ENCODE data around the gene S100A3. TPM values are rescaled to one million over a fixed set of nuclear protein-coding genes. Genes with fewer than 3 reads are reported as not detected.
A peak's percentile ranks its signal among the peaks of the same experiment; 100 is the strongest.
"Not testable (repeated sequence)": the region's sequence is repeated elsewhere in the genome, so short reads cannot be mapped to it uniquely, and the experiment has no call there.

The S100A3 gene
- total and polyA plus RNA-seq, 4 donors = 3.0 to 8.0 (median 6.0) TPM

DNA sequence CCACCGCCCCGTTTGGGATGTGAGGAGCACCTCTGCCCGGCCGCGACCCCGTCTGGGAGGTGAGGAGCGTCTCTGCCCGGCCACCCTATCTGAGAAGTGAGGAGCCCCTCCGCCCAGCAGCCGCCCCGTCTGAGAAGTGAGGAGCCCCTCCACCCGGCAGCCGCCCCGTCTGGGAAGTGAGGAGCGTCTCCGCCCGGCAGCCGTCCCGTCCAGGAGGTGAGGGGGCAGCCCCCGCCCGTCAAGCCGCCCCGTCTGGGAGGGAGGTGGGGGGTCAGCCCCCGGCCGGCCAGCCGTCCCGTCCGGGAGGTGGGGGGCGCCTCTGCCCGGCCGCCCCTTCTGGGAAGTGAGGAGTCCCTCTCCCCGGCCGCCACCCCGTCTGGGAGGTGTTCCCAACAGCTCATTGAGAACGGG lies 26.0 kb upstream of the S100A3 start:
- H3K36me3 ChIP-seq (ENCODE audit: control insufficient read depth in 4 of 4, insufficient read depth in 4 of 4, low read length in 4 of 4); H3K27me3 ChIP-seq (ENCODE audit: control insufficient read depth in 3 of 3, insufficient read depth in 3 of 3, low read length in 2 of 3); H3K9me3 ChIP-seq (ENCODE audit: control insufficient read depth in 4 of 4, insufficient read depth in 3 of 4, low read length in 3 of 4); H3K27ac ChIP-seq (ENCODE audit: low read depth in 1 of 2, low read length in 1 of 2); ATAC-seq (ENCODE audit: insufficient read depth, low FRiP score); H3K9ac ChIP-seq (ENCODE audit: insufficient read depth in 1 of 2, low read length in 2 of 2); DNase-seq; H3K4me1 ChIP-seq (ENCODE audit: control insufficient read depth in 5 of 5, insufficient read depth in 5 of 5, low read length in 5 of 5); H3K4me3 ChIP-seq: not testable (repeated sequence)
- 90 to 94% methylated on average over 35 of the region's 35 CpGs for WGBS, 2 donors

DNA sequence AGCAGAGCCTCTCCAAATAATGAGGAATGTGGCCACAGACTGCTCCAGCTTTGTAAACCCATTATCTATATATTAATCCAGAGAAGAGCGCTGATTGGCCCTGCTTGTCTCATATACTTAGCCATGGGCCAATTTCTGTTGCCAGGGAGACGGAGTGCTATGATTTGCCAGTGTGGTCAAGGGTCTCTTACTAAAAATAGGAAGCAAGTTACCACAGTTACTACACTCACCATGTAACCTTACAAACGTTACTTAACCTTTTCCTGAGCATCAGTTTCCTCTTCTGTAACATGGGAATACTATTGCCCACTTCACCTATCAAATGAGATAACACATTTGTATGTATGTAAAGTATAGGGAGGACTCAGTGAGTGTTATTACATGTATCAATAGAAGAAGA lies 24.3 kb upstream of the S100A3 start:
- no peaks in the 10 kb centered on the region for H3K27me3 ChIP-seq (ENCODE audit: control insufficient read depth in 3 of 3, insufficient read depth in 3 of 3, low read length in 2 of 3)
- 39 to 67% methylated on average over 3 of the region's 3 CpGs for WGBS, 2 donors
- TF ChIP-seq, protein P1, sequence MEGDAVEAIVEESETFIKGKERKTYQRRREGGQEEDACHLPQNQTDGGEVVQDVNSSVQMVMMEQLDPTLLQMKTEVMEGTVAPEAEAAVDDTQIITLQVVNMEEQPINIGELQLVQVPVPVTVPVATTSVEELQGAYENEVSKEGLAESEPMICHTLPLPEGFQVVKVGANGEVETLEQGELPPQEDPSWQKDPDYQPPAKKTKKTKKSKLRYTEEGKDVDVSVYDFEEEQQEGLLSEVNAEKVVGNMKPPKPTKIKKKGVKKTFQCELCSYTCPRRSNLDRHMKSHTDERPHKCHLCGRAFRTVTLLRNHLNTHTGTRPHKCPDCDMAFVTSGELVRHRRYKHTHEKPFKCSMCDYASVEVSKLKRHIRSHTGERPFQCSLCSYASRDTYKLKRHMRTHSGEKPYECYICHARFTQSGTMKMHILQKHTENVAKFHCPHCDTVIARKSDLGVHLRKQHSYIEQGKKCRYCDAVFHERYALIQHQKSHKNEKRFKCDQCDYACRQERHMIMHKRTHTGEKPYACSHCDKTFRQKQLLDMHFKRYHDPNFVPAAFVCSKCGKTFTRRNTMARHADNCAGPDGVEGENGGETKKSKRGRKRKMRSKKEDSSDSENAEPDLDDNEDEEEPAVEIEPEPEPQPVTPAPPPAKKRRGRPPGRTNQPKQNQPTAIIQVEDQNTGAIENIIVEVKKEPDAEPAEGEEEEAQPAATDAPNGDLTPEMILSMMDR (IDR thresholded peaks at IDR 0.05; ENCODE audit: control extremely low read depth, extremely low read depth) = no peak
- ATAC-seq (ENCODE audit: insufficient read depth, low FRiP score) = no peak
- peak in 2 of 3 donors; percentile 41 to 53 for DNase-seq
- H3K9ac ChIP-seq (ENCODE audit: insufficient read depth in 1 of 2, low read length in 2 of 2) = no peak overlapping the region
- H3K36me3 ChIP-seq (ENCODE audit: control insufficient read depth in 4 of 4, insufficient read depth in 4 of 4, low read length in 4 of 4) = no peaks in the 10 kb centered on the region
- peak overlapping the region in 1 of 2 donors; percentile 70 for H3K27ac ChIP-seq (ENCODE audit: low read depth in 1 of 2, low read length in 1 of 2)
- H3K4me3 ChIP-seq = no peak overlapping the region
- H3K9me3 ChIP-seq (ENCODE audit: control insufficient read depth in 4 of 4, insufficient read depth in 3 of 4, low read length in 3 of 4) = no peaks in the 10 kb centered on the region
- peaks cover 0 to 5% (median 0%) of the 10 kb centered on the region in 5 donors for H3K4me1 ChIP-seq (ENCODE audit: control insufficient read depth in 5 of 5, insufficient read depth in 5 of 5, low read length in 5 of 5)

DNA sequence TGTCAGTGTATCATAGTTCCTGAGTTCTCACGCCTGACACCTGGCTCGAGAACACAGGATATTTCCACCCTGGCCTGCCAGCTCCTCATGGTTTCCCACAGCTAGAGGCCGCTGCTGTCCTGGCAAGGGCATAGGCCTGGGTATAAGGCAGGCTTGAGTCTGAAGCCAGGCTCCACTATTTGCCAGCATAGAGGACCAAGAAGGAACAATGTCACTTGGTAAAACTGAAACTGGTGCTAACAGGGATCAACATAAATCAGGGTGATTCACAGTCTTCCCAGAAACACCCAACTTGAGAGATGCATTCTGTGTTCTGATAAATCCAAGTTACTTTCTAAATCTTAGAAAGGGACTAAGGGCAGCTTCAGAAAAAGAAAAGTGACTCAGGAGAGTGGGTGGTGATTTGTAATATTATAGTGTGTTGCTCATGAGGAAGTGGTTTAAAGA lies 23.5 kb upstream of the S100A3 start:
- no peaks in the 10 kb centered on the region for H3K36me3 ChIP-seq (ENCODE audit: control insufficient read depth in 4 of 4, insufficient read depth in 4 of 4, low read length in 4 of 4)
- DNase-seq (peak; percentile 64 to 77 (median 67)), ATAC-seq (ENCODE audit: insufficient read depth, low FRiP score) (peak; percentile 76)
- no peak overlapping the region for H3K4me3 ChIP-seq
- H3K27me3 ChIP-seq (ENCODE audit: control insufficient read depth in 3 of 3, insufficient read depth in 3 of 3, low read length in 2 of 3) = no peaks in the 10 kb centered on the region
- TF ChIP-seq, protein P1 (IDR thresholded peaks at IDR 0.05; ENCODE audit: control extremely low read depth, extremely low read depth) = peak; percentile 88
- no peak overlapping the region for H3K9ac ChIP-seq (ENCODE audit: insufficient read depth in 1 of 2, low read length in 2 of 2)
- H3K9me3 ChIP-seq (ENCODE audit: control insufficient read depth in 4 of 4, insufficient read depth in 3 of 4, low read length in 3 of 4) = no peaks in the 10 kb centered on the region
- 5 to 7% methylated on average over 3 of the region's 3 CpGs for WGBS, 2 donors
- H3K27ac ChIP-seq (ENCODE audit: low read depth in 1 of 2, low read length in 1 of 2) = peak overlapping the region; percentile 68 to 74
- H3K4me1 ChIP-seq (ENCODE audit: control insufficient read depth in 5 of 5, insufficient read depth in 5 of 5, low read length in 5 of 5) = peaks cover 0 to 11% (median 0%) of the 10 kb centered on the region in 5 donors

DNA sequence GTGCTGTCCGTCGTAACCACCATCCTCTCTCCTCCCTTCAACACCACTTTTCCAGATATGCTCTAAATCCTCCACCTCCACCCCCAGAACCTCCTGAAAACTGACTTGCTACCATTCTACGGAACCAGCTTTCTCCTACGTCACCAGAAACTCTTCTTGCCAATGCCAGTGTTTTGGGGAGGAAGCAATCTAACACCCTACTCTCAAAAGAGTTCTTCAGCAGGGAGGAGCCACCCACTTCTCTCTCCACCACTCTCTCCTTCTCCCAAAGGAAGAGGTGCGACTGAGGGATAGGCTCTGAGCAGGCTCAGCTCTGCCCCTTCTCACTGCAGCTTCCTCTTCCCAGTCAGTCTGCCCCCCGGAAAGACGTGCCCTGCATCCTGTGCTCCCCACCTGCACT lies 22.6 kb upstream of the S100A3 start:
- TF ChIP-seq, protein P1 (IDR thresholded peaks at IDR 0.05; ENCODE audit: control extremely low read depth, extremely low read depth) = no peak
- DNase-seq (no peak), ATAC-seq (ENCODE audit: insufficient read depth, low FRiP score) (no peak)
- Histone ChIP-seq H3K27me3 (ENCODE audit: control insufficient read depth in 3 of 3, insufficient read depth in 3 of 3, low read length in 2 of 3) (no peaks in the 10 kb centered on the region), H3K36me3 (ENCODE audit: control insufficient read depth in 4 of 4, insufficient read depth in 4 of 4, low read length in 4 of 4) (no peaks in the 10 kb centered on the region), H3K4me3 (no peak overlapping the region), H3K9me3 (ENCODE audit: control insufficient read depth in 4 of 4, insufficient read depth in 3 of 4, low read length in 3 of 4) (no peaks in the 10 kb centered on the region), H3K9ac (ENCODE audit: insufficient read depth in 1 of 2, low read length in 2 of 2) (no peak overlapping the region), H3K27ac (ENCODE audit: low read depth in 1 of 2, low read length in 1 of 2) (no peak overlapping the region), H3K4me1 (ENCODE audit: control insufficient read depth in 5 of 5, insufficient read depth in 5 of 5, low read length in 5 of 5) (peaks cover 2 to 17% (median 4%) of the 10 kb centered on the region in 5 donors)
- WGBS, 2 donors = 70 to 71% methylated on average over 7 of the region's 7 CpGs

Measured in lung (tissue), 12 donors.